SH-SY5Y (cell line): Measurements from ENCODE around the gene GPBAR1.

Experiments used
- GATA2 ChIP-seq: IDR thresholded peaks from 2 replicates; pipeline ENCODE4 v1.6.1; 2011; ENCODE audit warnings: mild to moderate bottlenecking, low read depth, low read length
- GATA3 ChIP-seq: IDR thresholded peaks from 2 replicates; pipeline ENCODE4 v1.6.1; 2011; ENCODE audit warnings: low read depth, mild to moderate bottlenecking, low read length, moderate library complexity

Gene GPBAR1

GRCh38 chr2:218270721-218271486, 10.1 kb downstream of the GPBAR1 start:
- TF ChIP-seq GATA2 = no peak

GRCh38 chr2:218271487-218271797, 10.6 kb downstream of the GPBAR1 start:
- no peak for TF ChIP-seq GATA3
- TF ChIP-seq GATA2 = no peak

GRCh38 chr2:218271865-218272530, 11.2 kb downstream of the GPBAR1 start:
- no peak for TF ChIP-seq GATA3
- no peak for TF ChIP-seq GATA2

- TF ChIP-seq GATA2 (no peak), GATA3 (no peak)
Measured at GRCh38 chr2:218272531-218273212, 11.9 kb downstream of the GPBAR1 start.

DNA sequence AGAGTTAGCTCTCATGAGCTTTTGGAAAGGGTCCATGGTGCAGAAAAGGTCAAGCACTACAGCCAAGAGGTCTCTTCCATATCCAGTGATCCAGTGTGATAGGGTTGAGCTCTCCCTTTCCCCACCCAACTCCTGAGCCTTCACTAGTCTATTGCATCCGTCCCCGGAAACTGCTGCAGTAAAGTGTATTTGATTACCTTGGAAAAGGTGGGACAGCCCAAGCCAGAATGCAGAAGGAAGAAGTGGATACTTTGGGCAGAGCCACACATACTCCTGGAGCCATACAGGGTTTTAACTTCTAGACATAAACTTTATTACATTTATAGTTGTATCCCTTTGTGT, 13.1 kb downstream of the GPBAR1 start:
- TF ChIP-seq GATA3 (no peak), GATA2 (no peak)

DNA sequence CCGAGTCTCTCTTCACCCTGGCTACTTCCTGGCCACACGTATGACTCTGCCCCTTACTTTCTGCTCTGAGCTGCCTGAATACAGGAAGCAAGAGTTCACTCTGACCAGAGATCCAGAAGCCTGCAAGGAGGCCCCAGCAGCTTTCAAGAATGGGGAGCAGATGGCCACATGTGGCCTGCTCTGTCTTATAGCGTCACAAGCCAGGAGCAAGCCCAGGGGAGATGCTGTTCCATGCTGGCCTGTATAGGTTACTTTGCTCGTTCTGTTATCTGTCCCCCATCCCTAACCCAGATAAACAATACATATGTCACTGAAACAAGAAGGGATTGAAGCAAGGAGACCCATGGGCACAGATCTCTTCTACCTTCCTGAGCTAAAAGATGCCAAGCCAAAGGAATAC, 13.8 kb downstream of the GPBAR1 start:
- no peak for TF ChIP-seq GATA2
- no peak for TF ChIP-seq GATA3

GRCh38 chr2:218275371-218276072, 14.7 kb downstream of the GPBAR1 start:
- TF ChIP-seq GATA3 (no peak), GATA2 (no peak)

- no peak for TF ChIP-seq GATA2
- TF ChIP-seq GATA3 = no peak
Measured at GRCh38 chr2:218276986-218277755, 16.4 kb downstream of the GPBAR1 start.

DNA sequence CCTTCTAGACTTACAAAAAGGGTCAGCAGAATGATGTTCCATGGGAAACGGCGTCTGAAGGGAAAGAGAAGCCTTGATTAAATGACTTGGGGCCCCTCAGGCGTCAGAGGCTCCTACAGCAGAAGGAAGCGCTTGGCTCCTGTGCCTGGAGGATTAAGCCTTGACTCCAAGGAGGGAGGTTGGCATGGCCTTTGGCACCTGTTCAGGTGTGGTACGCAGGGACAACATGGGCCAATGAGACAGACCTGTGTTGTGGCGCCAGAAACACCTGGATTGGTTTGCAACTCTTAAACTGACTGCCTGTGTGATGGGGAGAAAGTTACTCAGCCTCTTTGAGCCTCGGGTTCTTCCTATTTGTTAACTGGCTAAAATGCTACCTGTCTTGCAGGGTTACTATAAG, 17.1 kb downstream of the GPBAR1 start:
- TF ChIP-seq GATA3 (no peak), GATA2 (no peak)

GRCh38 chr2:218278531-218279360, 17.9 kb downstream of the GPBAR1 start:
- TF ChIP-seq GATA2 (no peak), GATA3 (no peak)

DNA sequence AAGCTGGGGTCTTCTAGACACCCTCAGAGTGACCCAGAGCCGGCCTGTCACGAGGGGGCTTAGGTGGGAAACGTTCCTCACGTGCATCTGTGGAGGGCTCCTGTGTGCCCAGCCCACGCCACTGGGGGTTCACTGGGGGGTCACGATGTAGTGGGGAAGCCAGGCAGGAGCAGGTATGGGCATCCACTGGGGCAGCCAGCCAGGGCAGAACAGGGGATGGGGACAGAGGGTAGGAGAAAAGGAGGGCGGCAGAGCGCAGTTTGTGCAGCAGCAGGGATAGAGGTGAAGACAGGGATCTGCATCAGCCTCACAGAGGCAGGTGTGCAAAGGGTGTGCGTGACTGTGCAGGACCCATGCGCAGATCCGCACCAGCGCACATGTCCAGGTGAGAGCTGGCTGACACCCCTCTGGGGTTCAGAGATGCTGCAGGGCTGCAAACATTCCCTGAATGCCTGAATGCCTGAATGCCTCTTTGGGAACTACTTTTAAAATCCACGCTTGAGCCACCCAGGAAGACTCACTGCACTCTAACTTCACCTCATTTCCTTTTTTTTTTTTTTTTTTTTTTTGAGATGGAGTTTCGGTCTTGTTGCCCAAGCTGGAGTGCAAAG, 19.6 kb downstream of the GPBAR1 start:
- TF ChIP-seq GATA2 (no peak), GATA3 (no peak)

GRCh38 chr2:218281449-218281848, 20.6 kb downstream of the GPBAR1 start:
- TF ChIP-seq GATA3 (no peak), GATA2 (no peak)

DNA sequence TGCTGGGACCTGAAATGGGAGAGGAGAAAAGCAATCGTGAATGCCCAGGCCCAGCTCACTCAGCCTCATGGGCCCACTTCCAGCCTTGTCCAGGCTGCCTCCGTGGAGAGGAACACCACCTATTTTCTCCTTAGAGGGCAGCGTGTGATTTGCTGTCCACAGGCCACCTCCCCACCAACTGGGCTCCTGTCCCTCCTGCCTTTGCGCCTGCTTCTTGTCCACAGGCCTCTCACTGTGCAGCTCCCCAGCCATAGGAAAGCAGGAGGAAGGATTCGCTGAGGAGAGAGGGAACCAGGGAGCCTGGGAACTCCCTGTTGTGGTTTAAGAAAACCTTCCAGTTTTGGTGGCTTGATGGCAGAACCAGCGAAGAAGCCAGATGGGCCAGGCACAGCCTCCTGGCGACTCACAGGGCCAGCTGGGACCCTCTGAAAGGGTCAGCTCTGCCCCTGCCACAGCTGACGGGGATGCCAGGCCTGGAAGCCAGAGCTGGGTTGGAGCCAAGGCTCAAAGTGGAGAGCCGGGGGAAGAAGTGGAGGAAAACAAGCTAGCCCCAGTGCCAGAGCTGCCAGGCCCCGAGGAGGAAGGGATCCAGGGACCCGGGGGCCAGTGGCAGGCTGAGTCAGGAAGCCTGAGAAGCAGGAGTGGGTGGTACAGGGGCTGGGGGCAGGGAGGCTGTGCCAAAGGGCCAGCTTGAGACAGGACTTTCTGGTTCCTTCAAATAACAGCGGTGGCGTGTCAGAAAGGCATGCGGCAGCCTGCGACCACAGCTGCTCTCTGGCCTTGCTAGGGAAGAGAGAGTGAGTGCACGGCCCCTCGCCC, 21.6 kb downstream of the GPBAR1 start:
- no peak for TF ChIP-seq GATA3
- TF ChIP-seq GATA2 = no peak
